22Rv1 (cell line): ENCODE measurements around the gene CCDC80.
"Not testable (repeated sequence)": the region's sequence is repeated elsewhere in the genome, so short reads cannot be mapped to it uniquely, and the experiment has no call there.

ENCODE experiments used
- H3K27ac ChIP-seq: fragments of 450-650 bp; 2 replicates; pipeline ENCODE4 v1.5.1; 2017
- ZFX ChIP-seq: fragments of 450-650 bp; IDR thresholded peaks from 2 replicates; pipeline ENCODE4 v1.6.1; 2017; ENCODE audit warnings: antibody characterized with exemption, borderline replicate concordance
- TF ChIP-seq, protein P1 (sequence below): fragments of 450-650 bp; IDR thresholded peaks from 2 replicates; pipeline ENCODE4 v1.5.1; 2017; ENCODE audit warnings: mild to moderate bottlenecking

The CCDC80 gene

DNA sequence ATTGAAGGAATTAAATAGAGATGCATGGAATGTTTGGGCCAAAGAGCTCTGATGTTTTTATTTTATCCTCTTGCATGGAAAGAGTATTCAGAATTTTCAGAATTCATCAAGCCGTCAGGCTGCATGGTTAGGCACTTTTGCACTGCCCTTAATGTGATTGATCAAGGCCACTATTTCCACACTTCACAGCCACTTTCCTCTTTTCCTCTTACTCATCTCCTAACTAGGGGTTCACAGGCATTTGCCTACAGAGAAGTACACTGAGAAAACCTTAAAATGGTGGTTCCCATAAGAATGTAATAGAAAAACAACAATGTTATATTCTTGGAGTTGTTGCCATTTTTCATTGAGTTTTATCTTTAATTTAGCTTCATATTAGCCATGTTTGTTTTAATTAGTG is 68.2 kb downstream of the CCDC80 start:
- no peak for TF ChIP-seq ZFX
- TF ChIP-seq, protein P1, sequence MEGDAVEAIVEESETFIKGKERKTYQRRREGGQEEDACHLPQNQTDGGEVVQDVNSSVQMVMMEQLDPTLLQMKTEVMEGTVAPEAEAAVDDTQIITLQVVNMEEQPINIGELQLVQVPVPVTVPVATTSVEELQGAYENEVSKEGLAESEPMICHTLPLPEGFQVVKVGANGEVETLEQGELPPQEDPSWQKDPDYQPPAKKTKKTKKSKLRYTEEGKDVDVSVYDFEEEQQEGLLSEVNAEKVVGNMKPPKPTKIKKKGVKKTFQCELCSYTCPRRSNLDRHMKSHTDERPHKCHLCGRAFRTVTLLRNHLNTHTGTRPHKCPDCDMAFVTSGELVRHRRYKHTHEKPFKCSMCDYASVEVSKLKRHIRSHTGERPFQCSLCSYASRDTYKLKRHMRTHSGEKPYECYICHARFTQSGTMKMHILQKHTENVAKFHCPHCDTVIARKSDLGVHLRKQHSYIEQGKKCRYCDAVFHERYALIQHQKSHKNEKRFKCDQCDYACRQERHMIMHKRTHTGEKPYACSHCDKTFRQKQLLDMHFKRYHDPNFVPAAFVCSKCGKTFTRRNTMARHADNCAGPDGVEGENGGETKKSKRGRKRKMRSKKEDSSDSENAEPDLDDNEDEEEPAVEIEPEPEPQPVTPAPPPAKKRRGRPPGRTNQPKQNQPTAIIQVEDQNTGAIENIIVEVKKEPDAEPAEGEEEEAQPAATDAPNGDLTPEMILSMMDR = no peak
- H3K27ac ChIP-seq = no peak overlapping the region

DNA sequence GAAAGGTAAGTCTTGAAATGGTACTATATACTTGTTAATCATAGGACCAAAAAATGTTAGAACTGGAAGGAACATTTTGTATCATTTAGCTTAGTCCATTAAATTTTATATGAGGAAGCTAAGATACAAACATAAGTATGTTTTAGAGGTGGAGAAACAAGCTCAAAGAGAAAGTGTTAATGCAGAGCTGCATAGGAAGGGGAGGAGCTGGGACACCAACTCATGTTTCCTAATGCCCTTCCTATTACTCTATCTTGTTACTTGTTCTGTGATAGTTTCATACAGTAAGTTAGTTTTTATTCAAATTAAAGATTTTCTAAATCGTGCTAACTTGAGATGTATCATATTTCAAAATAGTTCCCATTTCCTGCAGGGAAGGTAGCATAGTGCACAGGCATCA is 71.7 kb downstream of the CCDC80 start:
- no peak for TF ChIP-seq ZFX
- TF ChIP-seq, protein P1 = no peak
- no peak overlapping the region for H3K27ac ChIP-seq

DNA sequence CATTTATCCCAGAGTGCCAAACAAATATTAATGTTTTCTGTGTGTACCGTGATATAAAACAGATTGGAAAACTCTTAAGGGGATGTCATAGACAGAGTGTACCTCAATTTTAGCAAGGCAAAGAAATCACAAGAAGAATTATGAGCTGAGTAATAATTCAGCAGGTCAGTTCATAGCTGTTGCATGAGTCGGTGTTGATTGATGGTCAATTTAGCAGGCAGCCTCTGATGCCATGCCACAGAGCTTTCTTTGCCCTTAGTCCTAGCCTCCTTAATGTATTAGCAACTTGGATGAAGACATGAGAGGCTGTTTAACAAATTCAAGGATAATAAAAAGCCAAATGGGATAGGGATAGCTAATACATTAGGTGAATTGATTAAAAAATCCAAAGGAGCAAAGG is 72.3 kb downstream of the CCDC80 start:
- TF ChIP-seq, protein P1 = no peak
- H3K27ac ChIP-seq = no peak overlapping the region

DNA sequence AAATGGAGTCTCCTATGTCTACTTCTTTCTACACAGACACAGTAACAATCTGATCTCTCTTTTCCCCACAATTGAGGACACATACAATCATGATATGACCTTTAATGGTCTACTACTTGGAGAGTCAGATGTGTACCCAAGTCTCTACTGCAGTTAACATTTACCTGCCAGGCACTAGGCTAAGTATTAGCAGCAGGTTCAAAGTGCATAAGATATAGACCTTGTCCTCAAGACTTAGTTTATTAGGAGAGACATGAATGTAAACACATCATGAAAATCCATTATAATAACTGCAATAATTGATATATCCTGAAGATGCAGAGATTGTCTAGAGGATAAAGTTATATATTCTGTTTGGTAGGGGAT is 76.0 kb downstream of the CCDC80 start:
- no peak for TF ChIP-seq ZFX
- TF ChIP-seq, protein P1 = no peak
- H3K27ac ChIP-seq = no peak overlapping the region

DNA sequence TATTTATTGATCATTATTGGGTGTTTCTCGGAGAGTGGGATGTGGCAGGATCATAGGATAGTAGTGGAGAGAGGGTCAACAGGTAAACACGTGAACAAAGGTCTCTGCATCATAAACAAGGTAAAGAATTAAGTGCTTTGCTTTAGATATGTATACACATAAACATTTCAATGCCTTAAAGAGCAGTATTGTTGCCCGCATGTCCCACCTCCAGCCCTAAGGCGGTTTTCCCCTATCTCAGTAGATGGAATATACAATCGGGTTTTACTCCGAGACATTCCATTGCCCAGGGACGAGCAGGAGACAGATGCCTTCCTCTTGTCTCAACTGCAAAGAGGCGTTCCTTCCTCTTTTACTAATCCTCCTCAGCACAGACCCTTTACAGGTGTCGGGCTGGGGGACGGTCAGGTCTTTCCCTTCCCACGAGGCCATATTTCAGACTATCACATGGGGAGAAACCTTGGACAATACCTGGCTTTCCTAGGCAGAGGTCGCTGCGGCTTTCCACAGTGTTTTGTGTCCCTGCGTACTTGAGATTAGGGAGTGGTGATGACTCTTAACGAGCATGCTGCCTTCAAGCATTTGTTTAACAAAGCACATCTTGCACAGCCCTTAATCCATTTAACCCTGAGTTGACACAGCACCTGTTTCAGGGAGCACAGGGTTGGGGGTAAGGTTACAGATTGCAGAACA is 76.5 kb downstream of the CCDC80 start:
- not testable (repeated sequence) for H3K27ac ChIP-seq

DNA sequence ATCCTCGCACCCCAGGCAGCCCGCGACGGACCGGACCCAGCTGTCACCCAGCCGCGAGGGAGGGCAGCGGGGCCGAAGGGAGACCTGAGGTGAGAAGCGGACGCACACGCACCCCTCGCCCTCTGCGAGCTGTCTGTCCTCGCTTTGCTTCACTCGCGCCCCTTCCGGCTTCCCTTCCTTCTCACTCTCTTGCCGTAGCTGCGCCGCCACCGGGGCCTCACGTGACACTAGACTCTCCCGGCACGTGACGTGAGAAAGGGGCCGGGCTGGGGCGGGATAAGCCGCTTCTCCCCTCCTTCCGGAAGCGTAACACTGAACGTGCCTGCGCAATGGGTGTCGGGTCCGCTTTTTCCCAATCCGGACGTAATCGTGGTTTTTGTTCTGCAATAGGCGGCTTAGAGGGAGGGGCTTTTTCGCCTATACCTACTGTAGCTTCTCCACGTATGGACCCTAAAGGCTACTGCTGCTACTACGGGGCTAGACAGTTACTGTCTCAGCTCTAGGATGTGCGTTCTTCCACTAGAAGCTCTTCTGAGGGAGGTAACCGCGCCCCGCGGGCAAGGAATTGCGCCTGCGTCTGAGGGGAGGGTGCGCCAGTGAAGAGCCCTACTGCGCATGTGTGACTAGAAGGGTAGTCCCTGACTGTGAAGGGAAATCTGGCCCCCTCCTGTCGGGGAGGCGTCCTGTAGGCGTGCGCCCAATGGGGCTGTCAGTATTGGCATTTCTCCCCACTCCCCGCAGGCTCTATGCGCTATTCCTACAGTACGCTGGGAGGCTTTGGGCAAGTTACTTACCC is 79.0 kb downstream of the CCDC80 start, which contains the start of the genes ATG3 and SLC35A5:
Gene ATG3, minus strand, starts transcription at position 229 of the 796 bp plus-strand sequence. CDS start 434 bp downstream, outside the sequence.
Gene SLC35A5, plus strand, starts transcription at position 312 of the 796 bp plus-strand sequence. CDS start 1,359 bp downstream, outside the sequence.
- H3K27ac ChIP-seq = peak within 1 kb of the TSS; percentile 95
- no peak for TF ChIP-seq ZFX
- TF ChIP-seq, protein P1 = no peak

DNA sequence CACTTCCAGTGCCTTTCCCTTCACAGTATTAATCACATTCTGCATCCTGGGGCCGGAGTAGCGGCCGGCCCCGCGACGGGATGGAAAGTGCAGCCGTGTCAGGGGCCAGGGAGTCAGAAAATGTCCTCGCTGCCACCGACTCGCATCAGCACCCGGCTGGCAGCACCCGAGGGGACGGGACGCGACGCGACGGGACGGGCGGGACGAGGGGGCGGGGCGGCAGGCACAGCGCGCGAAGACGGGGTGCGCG is 79.5 kb downstream of the CCDC80 start:
- TF ChIP-seq ZFX = no peak
- TF ChIP-seq, protein P1 = no peak

More for the DNA sequence above, 79.5 kb downstream of the CCDC80 start:
- peak overlapping the region; percentile 95 for H3K27ac ChIP-seq
